Measurements from ENCODE around the gene HUS1.
"Not testable (repeated sequence)": the region's sequence is repeated elsewhere in the genome, so short reads cannot be mapped to it uniquely, and the experiment has no call there.

HUS1 gene

GRCh38 chr7:47991741-47992311, 12.4 kb upstream of the HUS1 start:
- no peaks in the 10 kb centered on the region for H3K27me3 Mint-ChIP-seq (ENCODE audit: low read depth)
- peak overlapping the region; percentile 94 for H3K27ac Mint-ChIP-seq
- H3K9me3 Mint-ChIP-seq, result peaks cover 14% of the 10 kb centered on the region
- H3K36me3 Mint-ChIP-seq (ENCODE audit: low read depth), result peaks cover 2% of the 10 kb centered on the region
- H3K4me1 Mint-ChIP-seq (ENCODE audit: low read depth), result peaks cover 25% of the 10 kb centered on the region
- H3K4me3 Mint-ChIP-seq, result peak overlapping the region; percentile 92
- peak; percentile 88 for DNase-seq (ENCODE audit: low spot score)

GRCh38 chr7:47991270-47991669, 11.9 kb upstream of the HUS1 start:
- Mint-ChIP-seq H3K4me1 (ENCODE audit: low read depth) (peaks cover 25% of the 10 kb centered on the region), H3K9me3 (peaks cover 14% of the 10 kb centered on the region), H3K27me3 (ENCODE audit: low read depth) (no peaks in the 10 kb centered on the region), H3K36me3 (ENCODE audit: low read depth) (peaks cover 2% of the 10 kb centered on the region), H3K27ac (peak overlapping the region; percentile 94), H3K4me3 (peak overlapping the region; percentile 92)
- no peak for DNase-seq (ENCODE audit: low spot score)

- Mint-ChIP-seq H3K4me3 (peak overlapping the region; percentile 35), H3K9me3 (peaks cover 14% of the 10 kb centered on the region), H3K27me3 (ENCODE audit: low read depth) (no peaks in the 10 kb centered on the region), H3K27ac (peak overlapping the region; percentile 42), H3K36me3 (ENCODE audit: low read depth) (peaks cover 2% of the 10 kb centered on the region), H3K4me1 (ENCODE audit: low read depth) (peaks cover 25% of the 10 kb centered on the region)
- DNase-seq (ENCODE audit: low spot score), result no peak
Measured at GRCh38 chr7:47990592-47990991, 11.2 kb upstream of the HUS1 start.

- not testable (repeated sequence) for H3K36me3 Mint-ChIP-seq (ENCODE audit: low read depth); H3K4me3 Mint-ChIP-seq; DNase-seq (ENCODE audit: low spot score); H3K27me3 Mint-ChIP-seq (ENCODE audit: low read depth)
- H3K9me3 Mint-ChIP-seq, result peaks cover 10% of the 10 kb centered on the region
- peaks cover 25% of the 10 kb centered on the region for H3K4me1 Mint-ChIP-seq (ENCODE audit: low read depth)
- peak overlapping the region; percentile 60 for H3K27ac Mint-ChIP-seq
Measured at GRCh38 chr7:47989607-47990400, 10.4 kb upstream of the HUS1 start.

- Mint-ChIP-seq H3K4me3 (no peak overlapping the region), H3K36me3 (ENCODE audit: low read depth) (no peaks in the 10 kb centered on the region), H3K9me3 (peaks cover 7% of the 10 kb centered on the region), H3K27ac (peak overlapping the region; percentile 56), H3K4me1 (ENCODE audit: low read depth) (peaks cover 25% of the 10 kb centered on the region), H3K27me3 (ENCODE audit: low read depth) (no peaks in the 10 kb centered on the region)
- no peak for DNase-seq (ENCODE audit: low spot score)
Measured at GRCh38 chr7:47988496-47989386, 9.3 kb upstream of the HUS1 start.

- no peak overlapping the region for H3K27ac Mint-ChIP-seq
- no peak overlapping the region for H3K4me3 Mint-ChIP-seq
- no peak for DNase-seq (ENCODE audit: low spot score)
- H3K27me3 Mint-ChIP-seq (ENCODE audit: low read depth), result no peaks in the 10 kb centered on the region
- peaks cover 12% of the 10 kb centered on the region for H3K36me3 Mint-ChIP-seq (ENCODE audit: low read depth)
- peaks cover 15% of the 10 kb centered on the region for H3K4me1 Mint-ChIP-seq (ENCODE audit: low read depth)
- no peaks in the 10 kb centered on the region for H3K9me3 Mint-ChIP-seq
Measured at GRCh38 chr7:47982610-47983009, 3.2 kb upstream of the HUS1 start.

GRCh38 chr7:47980648-47981047, 1.2 kb upstream of the HUS1 start:
- not testable (repeated sequence) for H3K27ac Mint-ChIP-seq, H3K4me3 Mint-ChIP-seq, H3K9me3 Mint-ChIP-seq

GRCh38 chr7:47979832-47980181, 392 bp upstream of the HUS1 start:
- Mint-ChIP-seq H3K4me3 (peak overlapping the region; percentile 89), H3K27me3 (ENCODE audit: low read depth) (no peaks in the 10 kb centered on the region), H3K9me3 (no peaks in the 10 kb centered on the region), H3K36me3 (ENCODE audit: low read depth) (peaks cover 32% of the 10 kb centered on the region), H3K4me1 (ENCODE audit: low read depth) (peaks cover 17% of the 10 kb centered on the region), H3K27ac (peak overlapping the region; percentile 97)
- no peak for DNase-seq (ENCODE audit: low spot score)

More at GRCh38 chr7:47980648-47981047, 1.2 kb upstream of the HUS1 start:
- H3K36me3 Mint-ChIP-seq (ENCODE audit: low read depth), result peaks cover 30% of the 10 kb centered on the region
- H3K4me1 Mint-ChIP-seq (ENCODE audit: low read depth), result peaks cover 17% of the 10 kb centered on the region
- not testable (repeated sequence) for H3K27me3 Mint-ChIP-seq (ENCODE audit: low read depth); DNase-seq (ENCODE audit: low spot score)

- Mint-ChIP-seq H3K9me3 (no peaks in the 10 kb centered on the region), H3K27ac (peak overlapping the region; percentile 97), H3K4me3 (peak overlapping the region; percentile 89), H3K27me3 (ENCODE audit: low read depth) (no peaks in the 10 kb centered on the region), H3K4me1 (ENCODE audit: low read depth) (peaks cover 18% of the 10 kb centered on the region), H3K36me3 (ENCODE audit: low read depth) (peaks cover 41% of the 10 kb centered on the region)
- DNase-seq (ENCODE audit: low spot score), result no peak
Measured at GRCh38 chr7:47978790-47979144, 648 bp downstream of the HUS1 start.

- Mint-ChIP-seq H3K4me1 (ENCODE audit: low read depth) (peaks cover 19% of the 10 kb centered on the region), H3K4me3 (no peak overlapping the region), H3K27me3 (ENCODE audit: low read depth) (no peaks in the 10 kb centered on the region), H3K27ac (no peak overlapping the region), H3K9me3 (no peaks in the 10 kb centered on the region), H3K36me3 (ENCODE audit: low read depth) (peaks cover 70% of the 10 kb centered on the region)
- no peak for DNase-seq (ENCODE audit: low spot score)
Measured at GRCh38 chr7:47973739-47974138, 5.7 kb downstream of the HUS1 start.

- DNase-seq (ENCODE audit: low spot score), result no peak
- Mint-ChIP-seq H3K27me3 (ENCODE audit: low read depth) (no peaks in the 10 kb centered on the region), H3K9me3 (no peaks in the 10 kb centered on the region), H3K4me3 (no peak overlapping the region), H3K36me3 (ENCODE audit: low read depth) (peaks cover 64% of the 10 kb centered on the region), H3K4me1 (ENCODE audit: low read depth) (peaks cover 11% of the 10 kb centered on the region), H3K27ac (no peak overlapping the region)
Measured at GRCh38 chr7:47970761-47971160, 8.7 kb downstream of the HUS1 start.

- Mint-ChIP-seq H3K36me3 (ENCODE audit: low read depth) (peaks cover 67% of the 10 kb centered on the region), H3K4me1 (ENCODE audit: low read depth) (peaks cover 11% of the 10 kb centered on the region), H3K4me3 (no peak overlapping the region), H3K27ac (peak overlapping the region; percentile 10), H3K27me3 (ENCODE audit: low read depth) (no peaks in the 10 kb centered on the region), H3K9me3 (no peaks in the 10 kb centered on the region)
- DNase-seq (ENCODE audit: low spot score), result peak; percentile 23
Measured at GRCh38 chr7:47968847-47969774, 10.3 kb downstream of the HUS1 start.

- no peaks in the 10 kb centered on the region for H3K27me3 Mint-ChIP-seq (ENCODE audit: low read depth)
- no peak overlapping the region for H3K4me3 Mint-ChIP-seq
- no peak overlapping the region for H3K27ac Mint-ChIP-seq
- no peaks in the 10 kb centered on the region for H3K9me3 Mint-ChIP-seq
- H3K4me1 Mint-ChIP-seq (ENCODE audit: low read depth), result peaks cover 9% of the 10 kb centered on the region
- peaks cover 63% of the 10 kb centered on the region for H3K36me3 Mint-ChIP-seq (ENCODE audit: low read depth)
- no peak for DNase-seq (ENCODE audit: low spot score)
Measured at GRCh38 chr7:47967708-47968107, 11.7 kb downstream of the HUS1 start.

Measured in T-helper 2 cell treated with Interferon-gamma antibody and Interleukin-4, amounts not matched to agents 5 μg/mL and 100 μg/mL, for 36 hours (primary cell).